Activated T-cell treated with anti-CD3 and anti-CD28 coated beads for 4 hours (primary cell): ENCODE data around the gene GNB1L.

Experiments
- DNase-seq: peaks from one replicate; pipeline ENCODE4 v3.0.0-alpha.2; 2020

GNB1L gene

DNA sequence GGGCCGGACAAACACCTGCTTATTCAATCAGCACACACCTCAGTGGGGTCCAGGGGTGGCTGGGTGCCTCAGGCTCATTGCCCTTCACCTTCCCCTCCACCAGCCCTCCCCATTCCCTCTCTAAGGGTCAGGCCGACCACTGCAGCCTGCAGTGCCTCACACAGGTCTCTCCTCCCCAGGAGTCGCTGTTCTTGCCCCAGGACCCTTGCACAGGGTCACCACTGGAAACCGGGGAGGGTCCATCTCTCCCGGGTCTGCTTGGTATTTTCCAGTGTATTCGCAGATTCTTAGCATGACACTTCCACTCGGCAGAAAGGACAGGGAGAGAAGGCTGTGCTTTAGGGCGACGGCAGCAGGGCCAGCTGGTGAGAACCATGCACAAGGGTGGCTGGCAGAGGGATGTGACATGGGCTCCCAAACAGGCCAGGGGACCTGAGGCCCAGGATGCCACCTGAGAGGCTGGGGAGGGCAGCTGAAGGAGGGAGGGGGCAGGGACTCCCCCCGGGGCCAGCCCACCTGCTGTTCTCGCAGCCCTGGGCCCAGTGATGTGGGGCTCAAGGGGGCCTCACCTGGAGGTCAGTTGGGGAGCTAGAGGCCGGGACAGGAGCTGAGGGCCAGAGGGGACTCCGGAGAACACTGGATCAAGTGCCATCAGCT, 110.2 kb downstream of the GNB1L start:
- DNase-seq: no peak

DNA sequence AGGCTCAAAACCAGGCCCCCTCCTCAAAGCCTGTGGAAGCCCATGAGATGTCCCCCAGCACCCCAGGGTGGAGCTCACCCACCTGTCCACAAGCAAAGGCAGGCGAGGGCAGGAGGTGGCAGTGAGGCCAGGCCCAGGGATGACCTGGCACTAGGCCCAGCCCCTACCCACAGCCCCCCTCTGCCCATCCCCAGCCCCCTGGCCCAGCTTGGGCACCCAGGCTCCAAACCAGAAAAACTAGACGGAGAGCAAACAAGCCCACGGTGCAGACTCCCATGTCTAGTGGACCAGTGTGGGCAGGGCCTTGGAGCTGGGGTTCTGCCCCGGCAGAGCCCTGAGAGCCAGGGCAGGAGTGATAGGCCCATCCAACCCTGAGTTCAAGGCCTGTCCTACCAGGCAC, 111.0 kb downstream of the GNB1L start:
- no peak for DNase-seq

DNA sequence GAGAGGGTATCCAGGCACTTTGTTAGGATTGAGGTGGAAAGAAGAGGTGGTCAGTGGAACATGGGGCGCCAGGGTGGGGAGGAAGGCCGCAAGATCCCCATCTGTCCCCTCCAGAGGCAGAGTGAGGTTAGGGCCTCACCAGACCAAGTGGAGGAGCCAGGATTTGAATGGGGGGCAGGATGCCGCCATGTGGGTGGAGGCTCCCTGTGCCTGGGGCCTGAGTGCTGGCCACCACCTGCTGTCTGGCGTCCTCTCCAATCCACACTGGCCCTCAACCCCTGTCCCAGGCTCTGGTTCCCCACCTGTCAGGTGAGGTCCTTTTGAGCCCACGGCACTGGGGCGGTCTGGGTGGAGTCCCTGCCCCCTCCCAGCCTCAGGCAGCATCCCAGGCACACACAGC, 111.6 kb downstream of the GNB1L start:
- DNase-seq: no peak

DNA sequence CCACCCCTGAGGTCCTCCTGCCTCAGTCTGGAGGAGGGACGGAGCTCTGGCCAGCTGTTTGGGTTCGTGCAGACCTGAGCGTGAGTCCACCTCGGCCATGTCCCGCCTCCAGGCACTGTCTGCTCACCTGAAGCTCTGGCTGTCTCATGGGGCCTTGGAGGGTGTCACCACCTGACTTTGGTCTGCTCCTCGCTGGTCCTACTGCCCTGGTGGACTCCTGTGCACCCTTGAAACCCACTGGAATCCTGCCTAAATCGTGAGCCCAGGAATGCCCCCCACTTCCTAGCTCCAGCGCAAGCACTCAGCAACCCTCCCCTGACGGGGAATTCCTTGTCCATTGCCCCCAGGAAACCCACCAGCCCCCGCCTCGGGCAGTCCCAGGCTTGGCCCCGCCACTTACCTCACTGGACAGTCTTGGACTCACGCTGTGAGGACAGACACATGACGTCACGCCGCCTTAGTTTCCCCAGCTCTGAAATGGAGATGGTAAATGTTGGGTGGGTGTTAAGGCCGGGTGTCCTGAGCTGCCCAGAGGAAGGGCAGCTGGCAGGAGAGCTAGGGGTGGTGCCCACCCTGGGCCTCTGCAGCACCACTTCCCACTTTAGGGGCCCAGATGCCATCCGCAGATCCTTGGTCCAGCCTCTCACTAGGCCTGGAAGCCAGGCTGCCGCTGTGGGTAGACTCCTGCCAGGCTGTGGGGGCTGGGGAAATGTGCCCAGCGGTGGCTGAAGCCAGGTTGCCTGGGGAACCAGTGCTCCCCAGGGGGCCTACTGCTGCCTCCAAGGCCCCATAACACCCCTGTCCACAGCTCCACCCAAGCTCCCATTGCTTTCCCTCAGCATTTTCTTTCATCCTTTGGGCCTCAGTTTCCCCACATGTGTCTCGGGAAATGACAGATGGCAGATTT, 112.3 kb downstream of the GNB1L start:
- DNase-seq: no peak

DNA sequence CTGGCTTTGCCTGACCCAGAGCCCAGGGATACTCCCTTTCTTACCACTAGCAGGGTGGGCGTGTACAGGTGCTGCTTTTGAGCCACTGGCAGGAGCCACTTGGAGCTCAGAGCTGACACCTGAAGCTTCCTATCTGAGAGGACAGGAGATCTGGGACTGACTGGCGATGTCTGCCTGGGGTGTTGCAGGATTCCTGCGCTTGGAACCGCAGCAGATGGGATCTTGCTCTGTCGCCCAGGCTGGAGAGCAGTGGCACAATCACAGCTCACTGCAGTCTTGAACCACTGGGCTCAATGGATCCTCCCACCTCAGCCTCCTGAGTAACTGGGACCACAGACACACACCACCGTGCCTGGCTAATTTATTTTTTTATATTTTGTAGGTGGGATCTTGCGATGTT, 113.6 kb downstream of the GNB1L start:
- no peak for DNase-seq

DNA sequence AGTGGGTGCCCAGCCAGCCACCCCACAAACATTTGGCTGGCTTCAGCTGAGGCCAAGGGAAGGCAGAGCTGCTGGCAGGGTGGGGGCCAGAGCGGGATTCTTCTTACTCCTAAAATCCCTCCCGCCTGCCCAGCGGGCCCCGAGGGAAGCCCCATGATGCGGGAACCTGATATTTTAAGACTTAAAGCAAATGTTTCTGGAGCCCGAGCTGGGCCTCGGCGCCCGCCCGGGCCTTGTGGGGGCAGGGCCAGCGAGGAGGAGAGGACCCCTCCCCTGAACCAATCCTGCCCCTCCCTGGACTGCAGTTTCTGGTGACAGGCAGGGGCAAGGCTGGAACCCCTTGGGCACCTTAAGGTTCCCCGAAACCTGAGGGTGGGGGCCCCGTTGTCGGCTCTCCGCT, 114.1 kb downstream of the GNB1L start:
- no peak for DNase-seq

DNA sequence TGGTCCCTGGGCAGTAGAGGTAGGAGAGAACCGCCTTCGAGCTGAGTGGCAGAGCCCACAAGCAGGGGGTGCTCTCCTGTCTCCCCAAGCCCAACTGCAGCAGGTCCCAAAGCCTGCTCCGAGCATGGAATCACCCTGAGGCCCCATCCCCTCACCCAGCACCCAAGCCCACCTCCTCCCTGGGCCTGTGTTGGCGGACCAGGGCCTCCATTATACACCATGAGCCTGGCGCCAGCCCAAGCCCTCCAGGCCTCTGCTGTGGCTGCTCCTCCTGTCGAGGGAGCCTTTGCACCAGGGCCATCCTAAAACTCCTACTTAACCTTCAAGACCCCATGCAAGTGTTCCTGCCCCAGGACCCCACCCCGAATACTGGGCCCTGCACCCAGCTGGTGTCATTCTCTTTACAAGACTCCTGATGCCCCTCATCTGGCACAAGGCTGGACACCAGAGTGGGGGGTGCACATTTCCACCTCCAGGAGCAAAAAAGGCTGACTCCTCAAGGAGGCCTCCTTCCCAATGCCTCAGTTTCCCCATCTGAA, 114.7 kb downstream of the GNB1L start:
- no peak for DNase-seq

DNA sequence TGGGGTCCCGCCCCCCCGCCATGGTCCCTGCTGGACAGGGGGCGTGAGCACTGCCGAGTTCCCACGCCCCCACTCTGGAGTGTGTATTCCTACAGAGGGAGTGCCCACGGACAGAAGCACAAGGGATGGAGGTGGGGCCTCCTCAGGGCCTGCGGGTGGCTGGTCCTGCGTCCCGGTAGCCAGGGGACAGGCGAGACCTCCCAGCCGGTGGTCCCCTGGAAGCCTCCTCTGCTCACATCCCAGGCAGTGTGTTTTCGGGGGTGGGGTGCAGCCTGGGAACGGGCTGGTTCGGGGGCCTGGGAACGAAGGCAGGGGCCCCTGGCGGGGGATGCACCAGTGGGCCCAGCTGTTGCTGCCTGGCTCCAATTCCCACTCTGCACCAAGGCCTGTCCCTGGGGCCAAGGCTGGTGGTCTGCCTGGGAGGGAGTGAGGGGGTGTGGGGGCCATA, 115.2 kb downstream of the GNB1L start:
- no peak for DNase-seq

DNA sequence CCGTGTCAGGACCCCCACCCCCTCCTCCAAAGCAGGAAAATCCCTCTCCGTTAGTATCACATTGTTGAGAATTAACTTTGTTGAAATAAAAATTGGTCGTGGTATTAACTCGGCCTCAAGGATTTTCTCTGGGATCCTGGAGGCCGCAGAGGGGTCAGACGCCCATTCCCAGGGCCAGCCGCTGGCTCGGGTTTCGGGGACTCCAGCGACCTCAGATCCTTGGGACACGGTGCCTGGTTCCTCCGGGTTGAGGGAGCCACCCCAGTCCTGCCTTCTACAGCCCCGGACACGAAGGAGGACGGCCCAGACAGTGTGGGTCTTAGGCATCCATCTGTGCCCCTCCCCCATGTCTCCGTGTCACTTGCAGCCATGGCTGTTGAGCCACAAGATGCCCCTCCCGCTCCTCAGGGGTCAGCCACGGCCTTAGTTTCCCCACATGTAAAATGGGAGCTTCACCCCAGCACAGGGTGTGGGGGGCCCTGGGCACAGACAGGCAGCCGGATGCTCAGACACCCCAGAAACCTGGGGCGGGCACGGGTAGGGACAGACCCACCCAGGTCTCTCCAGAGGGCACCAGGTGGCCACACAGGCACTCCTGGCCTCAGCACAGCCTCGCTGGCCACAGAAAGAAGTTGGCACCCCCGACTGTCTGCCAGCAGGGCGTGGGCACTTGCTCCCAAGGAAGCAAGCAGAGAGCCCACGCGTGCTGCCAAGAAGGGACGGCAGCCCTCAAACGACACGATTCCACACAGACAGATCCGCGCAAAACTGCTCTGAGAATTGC, 115.8 kb downstream of the GNB1L start:
- no peak for DNase-seq

DNA sequence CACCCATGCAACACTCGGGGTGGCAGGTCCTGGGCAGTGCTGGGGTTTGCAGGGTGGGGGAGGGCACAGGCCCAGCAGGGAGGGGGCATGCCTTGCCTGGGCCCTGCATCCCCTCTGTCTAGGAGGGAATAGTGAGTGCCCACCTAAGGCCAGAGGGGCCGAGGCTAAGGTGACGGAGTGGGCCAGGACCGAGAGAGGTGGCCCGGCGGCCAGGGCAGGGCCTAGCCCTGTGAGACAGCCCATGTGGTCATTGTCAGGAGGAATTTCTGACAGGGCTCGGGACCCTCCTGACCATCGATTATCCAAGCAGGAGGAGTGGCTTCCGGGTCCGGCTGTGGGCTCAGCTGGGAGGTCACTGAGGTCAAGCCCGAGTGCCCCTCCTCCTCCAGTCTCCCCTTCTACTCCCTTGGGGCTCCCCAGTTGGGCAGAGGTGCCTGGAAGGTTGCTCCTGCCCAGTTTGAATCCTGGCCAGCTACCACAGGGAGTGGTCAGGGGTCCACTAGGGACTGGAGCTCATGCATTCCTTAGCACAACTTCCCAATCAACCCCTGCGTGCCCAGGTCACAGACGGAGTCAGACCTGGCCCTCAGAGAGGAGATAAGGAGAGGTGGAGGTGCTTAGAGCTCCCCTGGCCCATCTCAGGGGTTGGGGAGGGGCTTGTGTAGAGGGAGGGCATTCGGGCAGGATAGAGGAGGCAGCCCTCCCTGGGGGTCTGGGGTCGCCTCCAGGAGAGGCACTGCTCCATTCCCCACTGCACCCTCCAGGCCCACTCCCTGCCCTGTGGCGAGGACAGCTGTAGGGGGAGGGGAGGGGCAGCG, 116.6 kb downstream of the GNB1L start:
- no peak for DNase-seq

DNA sequence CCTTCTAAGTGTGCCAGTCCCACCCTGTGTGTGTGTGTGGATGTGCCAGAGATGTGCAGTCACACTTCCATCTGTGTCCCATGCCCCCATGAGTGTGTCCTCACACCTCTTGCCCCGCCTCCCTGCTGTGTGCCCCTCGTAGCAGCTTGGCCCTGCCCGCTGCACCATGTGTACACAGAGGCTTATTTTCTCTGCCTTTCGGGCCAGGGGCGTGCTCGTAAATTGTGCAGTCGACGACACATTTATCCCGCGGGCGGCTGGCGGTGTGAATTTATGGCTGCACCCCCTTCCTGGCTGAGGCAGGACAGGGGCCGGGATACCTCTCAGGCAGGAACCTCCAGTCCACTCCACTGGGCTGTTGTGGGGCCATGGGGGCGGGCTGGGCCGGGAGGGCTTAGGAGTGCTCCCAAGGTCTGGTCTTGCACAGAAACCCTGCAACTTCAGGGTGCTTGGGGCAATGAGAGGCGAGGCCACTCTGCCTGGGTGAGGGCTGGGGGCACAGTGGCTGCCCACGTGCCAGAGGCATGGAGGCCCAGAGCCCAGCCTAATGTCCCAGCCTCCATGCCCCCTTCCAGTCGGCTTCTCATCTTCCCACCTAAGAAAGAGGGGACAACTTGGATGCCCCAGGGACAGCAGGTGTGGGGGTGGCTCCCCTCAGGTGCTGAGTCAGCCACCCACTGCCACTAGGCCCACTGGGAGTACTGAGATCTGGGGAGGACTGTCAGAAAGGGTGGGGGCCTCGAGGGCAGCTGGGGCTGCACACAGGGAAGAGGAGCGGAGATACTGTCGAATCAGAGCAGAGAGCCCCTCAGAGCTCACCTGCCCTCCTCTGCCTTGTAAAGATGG, 118.8 kb downstream of the GNB1L start:
- DNase-seq: no peak

DNA sequence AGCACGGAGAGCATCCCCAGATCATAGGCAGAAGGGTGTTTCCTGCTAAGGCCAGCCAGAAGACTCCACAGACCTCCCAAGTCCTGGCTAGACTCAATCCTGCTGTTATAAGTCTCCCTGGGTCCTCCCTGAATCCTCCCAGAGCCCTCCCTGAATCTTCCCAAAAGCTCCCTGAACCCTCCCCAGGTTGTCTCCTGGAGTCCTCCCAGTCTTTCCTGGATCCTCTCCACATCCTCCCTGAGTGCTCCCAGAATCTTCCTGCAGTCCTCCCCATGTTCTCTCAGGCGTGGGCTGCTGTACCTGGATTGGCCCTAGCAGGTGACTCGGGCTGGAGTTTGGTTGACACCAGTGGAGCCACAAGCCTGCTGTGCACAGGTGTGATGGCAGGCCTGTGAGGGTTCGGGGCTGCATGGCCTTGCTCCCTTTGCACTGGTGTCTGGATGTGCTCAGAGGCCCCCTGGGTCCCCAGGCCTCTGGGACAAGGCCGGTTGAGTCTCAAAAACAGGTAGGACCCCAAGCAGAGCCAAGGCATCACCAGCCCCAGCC, 119.8 kb downstream of the GNB1L start:
- no peak for DNase-seq

DNA sequence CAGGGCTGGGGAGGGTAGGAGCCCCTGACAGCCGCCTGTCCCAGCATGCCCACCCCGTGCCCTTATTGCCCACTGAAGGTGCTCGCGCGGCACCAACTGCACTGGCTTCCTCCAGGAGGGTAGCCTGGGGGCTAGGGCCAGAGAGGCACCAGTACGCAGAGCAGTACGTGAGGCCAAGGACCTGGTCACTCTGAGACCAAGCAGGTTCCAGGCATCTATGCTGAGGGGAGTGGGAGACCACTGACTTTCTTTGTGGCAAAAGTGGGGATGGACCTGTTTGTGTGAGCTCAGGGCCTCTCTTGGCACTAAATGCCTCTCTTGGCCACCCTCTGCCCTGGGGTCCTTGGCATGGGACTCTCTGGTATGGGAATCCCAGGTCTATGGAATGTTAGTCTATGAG, 120.5 kb downstream of the GNB1L start:
- no peak for DNase-seq

DNA sequence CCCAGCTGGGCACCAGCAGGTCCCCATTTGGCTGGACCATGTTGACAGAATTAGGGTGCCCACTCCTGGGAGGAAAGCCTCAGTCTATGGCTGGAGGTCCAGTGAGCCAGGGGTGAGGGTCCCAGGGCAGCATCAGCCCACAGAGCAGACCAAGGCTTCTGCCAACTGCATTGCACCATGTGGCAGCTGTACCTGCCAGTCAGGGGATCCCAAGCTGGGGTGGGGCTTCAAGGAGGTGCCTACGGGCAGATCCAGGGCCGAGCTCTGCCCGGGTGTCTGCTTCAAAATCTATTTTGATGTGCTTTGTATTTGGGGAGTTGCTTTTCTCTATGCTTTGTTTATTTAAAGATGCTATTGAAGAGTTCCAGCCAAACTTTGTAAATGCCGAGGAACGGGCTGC, 120.9 kb downstream of the GNB1L start:
- no peak for DNase-seq
